Rectal smooth muscle tissue (tissue), 1 donor: ENCODE data around the gene FLRT3.

Source experiments
- H3K27ac ChIP-seq: one replicate; pipeline ENCODE4 v1.7.0; 2013; ENCODE audit warnings: low read depth, low read length, inconsistent platforms
- H3K27me3 ChIP-seq: one replicate; pipeline ENCODE4 v1.7.0; 2013; ENCODE audit warnings: low read length; ENCODE audit not compliant: control insufficient read depth, insufficient read depth
- H3K36me3 ChIP-seq: one replicate; pipeline ENCODE4 v1.7.0; 2013; ENCODE audit warnings: low read length; ENCODE audit not compliant: control insufficient read depth, insufficient read depth
- H3K4me1 ChIP-seq: one replicate; pipeline ENCODE4 v1.7.0; 2013; ENCODE audit warnings: low read length; ENCODE audit not compliant: control insufficient read depth, insufficient read depth
- H3K4me3 ChIP-seq: one replicate; pipeline ENCODE4 v1.7.0; 2013; ENCODE audit warnings: low read length
- H3K9ac ChIP-seq: one replicate; pipeline ENCODE4 v1.7.0; 2013; ENCODE audit warnings: low read length

Gene FLRT3

DNA sequence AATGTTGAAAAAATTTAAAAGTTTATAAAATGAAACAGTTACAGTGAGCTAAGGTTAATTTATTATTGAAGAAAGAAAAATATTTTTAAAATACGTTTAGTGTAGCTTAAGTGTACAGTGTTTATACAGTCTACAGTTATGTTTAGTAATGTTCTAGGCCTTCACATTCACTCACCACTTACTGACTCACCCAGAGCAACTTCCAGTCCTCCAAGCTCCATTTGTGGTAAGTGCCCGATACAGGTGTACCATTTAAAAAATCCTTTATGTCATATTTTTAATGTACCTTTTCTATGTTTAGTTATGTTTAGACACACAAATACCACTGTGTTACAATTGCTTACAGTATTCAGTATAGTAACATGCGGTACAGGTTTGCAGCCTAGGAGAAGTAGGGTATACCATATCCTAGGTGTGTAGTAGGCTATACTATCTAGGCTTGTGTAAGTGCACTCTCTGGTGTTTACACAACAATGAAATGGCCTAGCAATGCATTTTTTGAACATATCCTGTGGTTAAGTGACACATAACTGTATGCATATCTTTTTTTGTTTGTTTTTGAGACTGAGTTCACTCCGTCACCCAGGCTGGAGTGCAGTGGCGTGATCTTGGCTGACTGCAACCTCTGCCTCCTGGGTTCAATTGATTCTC is 26.3 kb downstream of the FLRT3 start:
- H3K27ac ChIP-seq = peak overlapping the region; percentile 49
- peaks cover 12% of the 10 kb centered on the region for H3K4me1 ChIP-seq
- H3K4me3 ChIP-seq = no peak overlapping the region
- H3K9ac ChIP-seq = no peak overlapping the region
- H3K27me3 ChIP-seq = no peaks in the 10 kb centered on the region
- H3K36me3 ChIP-seq = no peaks in the 10 kb centered on the region

GRCh38 chr20:14307956-14308355 is 29.5 kb downstream of the FLRT3 start:
- H3K36me3 ChIP-seq = no peaks in the 10 kb centered on the region
- H3K27ac ChIP-seq = no peak overlapping the region
- H3K9ac ChIP-seq = no peak overlapping the region
- H3K4me1 ChIP-seq = peaks cover 6% of the 10 kb centered on the region
- no peak overlapping the region for H3K4me3 ChIP-seq
- H3K27me3 ChIP-seq = no peaks in the 10 kb centered on the region

DNA sequence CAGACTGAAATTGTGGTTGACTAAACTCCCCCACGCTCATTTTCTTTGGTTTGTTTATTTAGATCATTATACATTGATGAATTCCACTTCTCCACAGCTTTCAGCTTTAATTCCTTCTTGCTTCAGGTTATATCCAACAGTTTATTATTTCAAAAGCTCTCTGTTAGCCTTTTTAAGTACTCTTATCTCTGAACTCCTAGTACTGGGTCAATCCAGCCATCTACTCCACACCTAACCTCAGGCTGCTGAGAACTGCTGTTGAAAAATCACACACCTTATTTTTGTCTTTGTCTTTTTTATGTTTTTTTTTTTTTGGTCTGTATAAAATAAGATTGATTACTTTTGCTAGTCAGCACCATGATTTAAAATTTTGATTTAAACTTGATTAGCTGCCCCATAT is 32.9 kb downstream of the FLRT3 start:
- Histone ChIP-seq H3K27ac (no peak overlapping the region), H3K4me1 (peaks cover 3% of the 10 kb centered on the region), H3K27me3 (no peaks in the 10 kb centered on the region), H3K4me3 (no peak overlapping the region), H3K9ac (no peak overlapping the region), H3K36me3 (no peaks in the 10 kb centered on the region)

DNA sequence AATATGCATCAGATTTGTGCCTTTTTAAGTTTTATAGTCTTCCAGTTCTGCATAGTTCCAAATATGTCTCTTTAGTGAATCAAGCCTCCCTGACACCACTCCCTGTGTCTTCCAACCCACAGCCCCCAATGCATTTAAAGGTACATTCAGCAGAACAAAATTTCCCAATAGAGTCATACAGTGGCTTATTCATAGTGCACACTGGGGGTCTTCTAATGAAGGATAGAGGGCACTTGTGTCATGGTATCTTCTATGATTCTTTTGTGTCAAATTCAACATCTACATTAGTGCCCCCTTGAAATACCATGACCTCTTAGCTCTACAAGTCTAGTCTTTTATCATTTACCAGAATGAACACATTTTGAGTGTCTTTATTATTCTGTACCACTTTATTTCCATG is 33.8 kb downstream of the FLRT3 start:
- H3K4me1 ChIP-seq = peaks cover 3% of the 10 kb centered on the region
- H3K9ac ChIP-seq = no peak overlapping the region
- no peak overlapping the region for H3K4me3 ChIP-seq
- no peak overlapping the region for H3K27ac ChIP-seq
- no peaks in the 10 kb centered on the region for H3K27me3 ChIP-seq
- no peaks in the 10 kb centered on the region for H3K36me3 ChIP-seq

- Histone ChIP-seq H3K9ac (no peak overlapping the region), H3K27me3 (no peaks in the 10 kb centered on the region)
Measured at GRCh38 chr20:14303106-14303505, 34.3 kb downstream of the FLRT3 start.

DNA sequence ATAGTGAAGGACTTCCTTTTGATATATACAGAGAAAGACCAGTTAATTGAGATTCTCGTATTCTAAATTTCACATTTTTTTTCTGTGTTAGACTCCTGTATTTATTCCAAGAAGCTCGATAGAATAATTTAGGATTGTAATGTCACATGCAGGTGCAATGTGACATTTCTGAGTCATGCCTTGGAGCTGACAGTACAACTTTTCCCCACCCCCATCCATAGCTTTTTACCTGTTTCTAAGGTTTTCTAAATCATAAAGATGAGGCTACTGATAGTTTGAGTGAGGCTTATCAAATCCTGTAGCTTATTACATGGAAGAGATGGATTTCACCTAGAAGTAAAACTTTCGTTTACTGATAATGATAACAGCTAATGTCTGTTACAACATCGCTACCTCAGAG is 37.6 kb downstream of the FLRT3 start:
- Histone ChIP-seq H3K9ac (no peak overlapping the region), H3K27ac (no peak overlapping the region), H3K27me3 (no peaks in the 10 kb centered on the region)

More at GRCh38 chr20:14303106-14303505, 34.3 kb downstream of the FLRT3 start:
- H3K4me3 ChIP-seq = no peak overlapping the region
- peaks cover 3% of the 10 kb centered on the region for H3K4me1 ChIP-seq
- no peaks in the 10 kb centered on the region for H3K36me3 ChIP-seq
- H3K27ac ChIP-seq = no peak overlapping the region

GRCh38 chr20:14295770-14296309 is 41.6 kb downstream of the FLRT3 start:
- Histone ChIP-seq H3K36me3 (no peaks in the 10 kb centered on the region), H3K9ac (no peak overlapping the region), H3K27me3 (no peaks in the 10 kb centered on the region), H3K4me1 (no peaks in the 10 kb centered on the region), H3K4me3 (no peak overlapping the region), H3K27ac (no peak overlapping the region)

More for the DNA sequence above, 37.6 kb downstream of the FLRT3 start:
- Histone ChIP-seq H3K4me1 (no peaks in the 10 kb centered on the region), H3K4me3 (no peak overlapping the region), H3K36me3 (no peaks in the 10 kb centered on the region)

DNA sequence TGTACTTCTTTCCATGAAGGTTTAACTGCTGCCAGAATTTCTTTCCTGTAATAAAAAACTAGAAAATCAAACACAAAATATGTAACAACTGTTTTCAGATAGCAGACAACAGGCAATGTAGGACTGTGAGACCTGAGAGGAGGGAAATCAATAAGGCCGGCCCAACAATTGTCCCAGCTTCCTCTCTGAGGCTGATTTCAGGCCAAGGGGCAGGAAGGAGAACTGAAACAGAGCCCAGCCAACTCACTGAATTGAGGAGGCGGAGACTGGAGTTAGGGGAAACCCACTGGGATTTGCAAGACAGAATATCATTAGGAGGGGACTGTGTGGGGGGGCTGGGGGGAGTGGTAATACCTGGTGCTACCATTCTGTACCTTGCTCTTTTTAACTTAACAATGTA is 42.2 kb downstream of the FLRT3 start:
- no peak overlapping the region for H3K9ac ChIP-seq
- no peaks in the 10 kb centered on the region for H3K4me1 ChIP-seq
- H3K27ac ChIP-seq = no peak overlapping the region
- no peak overlapping the region for H3K4me3 ChIP-seq
- H3K36me3 ChIP-seq = no peaks in the 10 kb centered on the region
- no peaks in the 10 kb centered on the region for H3K27me3 ChIP-seq

DNA sequence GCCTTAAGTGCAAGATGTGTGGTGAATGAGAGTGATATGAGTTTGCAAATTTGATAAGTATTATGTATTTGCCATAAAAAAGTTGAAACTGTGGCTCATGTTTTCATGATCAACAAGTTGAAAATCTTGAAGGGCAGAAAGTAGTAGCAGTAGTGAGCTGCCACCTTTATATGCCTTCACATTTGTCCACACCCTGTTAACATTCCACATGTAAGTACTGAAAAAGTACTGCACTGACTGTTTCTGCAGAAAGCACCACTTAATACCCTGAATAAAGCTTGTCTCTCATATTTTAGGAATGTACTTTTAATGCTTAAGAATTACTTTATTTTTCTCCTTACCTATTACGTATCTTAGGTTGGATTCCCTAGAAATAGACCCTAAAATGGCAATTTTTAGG is 45.9 kb downstream of the FLRT3 start:
- H3K4me3 ChIP-seq = no peak overlapping the region
- H3K36me3 ChIP-seq = no peaks in the 10 kb centered on the region
- H3K27me3 ChIP-seq = no peaks in the 10 kb centered on the region
- H3K27ac ChIP-seq = no peak overlapping the region
- no peaks in the 10 kb centered on the region for H3K4me1 ChIP-seq
- no peak overlapping the region for H3K9ac ChIP-seq

GRCh38 chr20:14288341-14289330 is 48.8 kb downstream of the FLRT3 start:
- no peaks in the 10 kb centered on the region for H3K36me3 ChIP-seq
- no peak overlapping the region for H3K4me3 ChIP-seq
- H3K4me1 ChIP-seq = no peaks in the 10 kb centered on the region
- H3K9ac ChIP-seq = no peak overlapping the region
- H3K27me3 ChIP-seq = no peaks in the 10 kb centered on the region
- no peak overlapping the region for H3K27ac ChIP-seq

- Histone ChIP-seq H3K27ac (no peak overlapping the region), H3K4me1 (no peaks in the 10 kb centered on the region), H3K36me3 (no peaks in the 10 kb centered on the region), H3K9ac (no peak overlapping the region), H3K27me3 (no peaks in the 10 kb centered on the region), H3K4me3 (no peak overlapping the region)
Measured at GRCh38 chr20:14284443-14284842, 53.0 kb downstream of the FLRT3 start.

DNA sequence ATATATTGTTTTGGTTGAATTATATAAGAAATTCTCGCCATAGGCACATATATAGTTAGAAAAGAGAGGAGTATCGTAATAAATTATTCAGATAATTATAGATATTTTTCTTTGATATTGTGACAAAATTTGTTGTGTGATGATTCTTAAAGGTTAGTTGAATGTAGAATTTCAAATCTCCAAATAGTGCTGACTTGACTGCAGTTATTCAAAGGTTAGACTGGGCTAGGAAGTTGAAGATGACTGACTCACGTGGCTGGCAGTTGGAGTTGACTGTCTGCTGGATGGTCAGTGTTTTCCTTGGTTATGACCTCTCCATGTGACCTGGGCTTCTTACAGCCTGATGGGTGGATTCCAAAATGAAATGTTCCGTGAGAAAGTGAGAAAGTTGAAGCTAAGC is 55.3 kb downstream of the FLRT3 start:
- no peaks in the 10 kb centered on the region for H3K36me3 ChIP-seq
- H3K4me1 ChIP-seq = no peaks in the 10 kb centered on the region
- no peak overlapping the region for H3K9ac ChIP-seq
- H3K4me3 ChIP-seq = no peak overlapping the region
- no peaks in the 10 kb centered on the region for H3K27me3 ChIP-seq
- no peak overlapping the region for H3K27ac ChIP-seq
